Measurements from ENCODE around the gene NMU.
"Not testable (repeated sequence)": the region's sequence is repeated elsewhere in the genome, so short reads cannot be mapped to it uniquely, and the experiment has no call there.

NMU gene

GRCh38 chr4:55560096-55560495 lies 76.0 kb downstream of the NMU start:
- no peak for DNase-seq

GRCh38 chr4:55554453-55555030 lies 81.6 kb downstream of the NMU start:
- peak in 1 of 51 donors; percentile 6 for DNase-seq

- peak in 8 of 51 donors; percentile 1 to 5 (median 1) for DNase-seq
These were observed 82.5 kb downstream of the NMU start for GRCh38 chr4:55553441-55554201.

GRCh38 chr4:55551964-55552363 lies 84.1 kb downstream of the NMU start:
- not testable (repeated sequence) for DNase-seq

GRCh38 chr4:55549888-55550287 lies 86.2 kb downstream of the NMU start:
- DNase-seq: no peak

- no peak for DNase-seq
These were observed 88.2 kb downstream of the NMU start for GRCh38 chr4:55547918-55548317.

- peak in 3 of 51 donors; percentile 4 to 41 (median 37) for DNase-seq
These were observed 88.7 kb downstream of the NMU start for GRCh38 chr4:55547466-55547770.

GRCh38 chr4:55546756-55547465 lies 89.2 kb downstream of the NMU start, which contains the start of gene CLOCK:
CLOCK (minus strand) TSS chr4:55546909; CDS start chr4:55482785, 64,124 bp downstream.
- DNase-seq: peak; percentile 58 to 97 (median 85)

GRCh38 chr4:55546506-55546755 lies 89.7 kb downstream of the NMU start:
- DNase-seq: peak in 20 of 51 donors; percentile 46 to 97 (median 88)

GRCh38 chr4:55545641-55546505 lies 90.2 kb downstream of the NMU start:
- DNase-seq: peak; percentile 39 to 90 (median 75)
